A549 treated with AZD2906 at 1 μM for 4 hours (cell line): ENCODE measurements around the gene CCDC142. TPM values are rescaled to one million over a fixed set of nuclear protein-coding genes. Genes with fewer than 3 reads are reported as not detected.

Source experiments
- total RNA-seq: library from RNA; stranded (reverse); fragments of 200-300 nt; extraction: Qiagen RNA extraction; gene quantifications from 5 replicates; pipeline ENCODE4 v1.2.3, GENCODE V29; 2022

The CCDC142 gene
- 10.5 to 16.0 TPM (median 13.2 TPM) in 5 replicates for total RNA-seq

GRCh38 chr2:74482801-74483674 lies at the start of gene CCDC142, which contains the start of gene TTC31:
Gene CCDC142, minus strand, starts transcription at chr2:74482998. Its CDS starts 161 bp downstream, at chr2:74482837.
Gene TTC31, plus strand, starts transcription at chr2:74483081. Its CDS starts 15 bp downstream, at chr2:74483096.

GRCh38 chr2:74529357-74530238 lies 46.8 kb upstream of the CCDC142 start, which contains the start of the genes AUP1 and HTRA2:
Gene AUP1, minus strand, starts transcription at chr2:74529706. Its CDS starts 77 bp downstream, at chr2:74529629.
Gene HTRA2, plus strand, starts transcription at chr2:74529933. Its CDS starts 74 bp downstream, at chr2:74530007.

GRCh38 chr2:74525717-74526648 lies 43.2 kb upstream of the CCDC142 start, which contains the start of gene DQX1:
Gene DQX1, minus strand, starts transcription at chr2:74526231. Its CDS starts 502 bp downstream, at chr2:74525729.

GRCh38 chr2:74514368-74515270 lies 31.8 kb upstream of the CCDC142 start, which contains the start of gene TLX2:
Gene TLX2, plus strand, starts transcription at chr2:74514450. Its CDS starts 357 bp downstream, at chr2:74514807.

GRCh38 chr2:74507145-74507925 lies 24.5 kb upstream of the CCDC142 start, which contains the start of gene PCGF1:
Gene PCGF1, minus strand, starts transcription at chr2:74507695. Its CDS starts 27 bp downstream, at chr2:74507668.

GRCh38 chr2:74499267-74499939 lies 16.6 kb upstream of the CCDC142 start, which contains the start of gene LBX2:
Gene LBX2, minus strand, starts transcription at chr2:74499603. Its CDS starts 66 bp downstream, at chr2:74499537.

GRCh38 chr2:74472086-74472944 lies 10.5 kb downstream of the CCDC142 start, which contains the start of gene MRPL53:
Gene MRPL53, minus strand, starts transcription at chr2:74472680. Its CDS starts 20 bp downstream, at chr2:74472660.

GRCh38 chr2:74458132-74458937 lies 24.5 kb downstream of the CCDC142 start, which contains the start of gene WBP1:
Gene WBP1, plus strand, starts transcription at chr2:74458438. Its CDS starts 165 bp downstream, at chr2:74458603.

GRCh38 chr2:74454654-74455511 lies 27.9 kb downstream of the CCDC142 start, which contains the start of gene INO80B:
Gene INO80B, plus strand, starts transcription at chr2:74455087. Its CDS starts 30 bp downstream, at chr2:74455117.

DNA sequence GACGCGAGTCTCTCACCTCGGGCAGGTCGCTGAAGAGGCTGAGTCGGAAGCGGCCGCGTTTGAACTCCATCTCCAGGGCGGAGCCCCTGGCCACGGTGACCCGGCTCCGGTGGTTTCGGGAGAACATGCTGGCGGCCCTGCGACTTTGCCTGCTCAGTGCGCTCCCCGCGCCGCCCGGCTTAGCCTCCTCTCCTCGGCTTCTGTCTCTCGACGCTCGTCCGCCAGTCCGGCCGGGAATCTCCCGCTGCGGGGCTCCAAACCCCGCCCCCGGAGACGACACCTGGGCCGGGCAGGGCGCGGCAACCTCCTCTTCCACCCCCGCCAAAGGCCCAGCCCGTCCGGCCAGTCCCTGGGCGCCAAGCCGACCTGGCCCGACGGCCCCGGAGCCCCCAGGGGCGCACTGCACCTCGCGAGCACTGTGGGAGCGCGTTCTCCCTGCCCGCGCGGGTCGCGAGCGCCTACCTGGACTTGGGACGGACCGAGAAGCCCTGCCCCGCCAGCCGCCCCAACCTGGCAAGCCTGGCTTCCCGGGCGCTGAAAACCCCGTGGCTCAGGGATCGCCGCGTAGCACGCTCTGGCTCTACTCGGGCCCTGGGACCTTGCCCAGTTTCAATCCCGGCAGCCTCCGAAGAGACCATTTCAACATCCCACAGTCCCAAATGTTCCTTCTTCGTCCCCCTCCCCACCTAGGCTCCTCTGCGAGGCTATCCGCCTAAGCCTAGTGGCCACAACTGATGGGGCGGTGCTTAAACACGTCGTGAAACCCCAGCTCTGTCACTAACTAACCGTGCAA lies 40.9 kb downstream of the CCDC142 start, which contains the start of gene RTKN:
TSS of gene RTKN (minus strand) at position 248 of the 793 bp plus-strand sequence. CDS start at position 127, 121 bp downstream.

